ENCODE results near the gene LYG2.
"Not testable (repeated sequence)": the region's sequence is repeated elsewhere in the genome, so short reads cannot be mapped to it uniquely, and the experiment has no call there.

LYG2 gene

DNA sequence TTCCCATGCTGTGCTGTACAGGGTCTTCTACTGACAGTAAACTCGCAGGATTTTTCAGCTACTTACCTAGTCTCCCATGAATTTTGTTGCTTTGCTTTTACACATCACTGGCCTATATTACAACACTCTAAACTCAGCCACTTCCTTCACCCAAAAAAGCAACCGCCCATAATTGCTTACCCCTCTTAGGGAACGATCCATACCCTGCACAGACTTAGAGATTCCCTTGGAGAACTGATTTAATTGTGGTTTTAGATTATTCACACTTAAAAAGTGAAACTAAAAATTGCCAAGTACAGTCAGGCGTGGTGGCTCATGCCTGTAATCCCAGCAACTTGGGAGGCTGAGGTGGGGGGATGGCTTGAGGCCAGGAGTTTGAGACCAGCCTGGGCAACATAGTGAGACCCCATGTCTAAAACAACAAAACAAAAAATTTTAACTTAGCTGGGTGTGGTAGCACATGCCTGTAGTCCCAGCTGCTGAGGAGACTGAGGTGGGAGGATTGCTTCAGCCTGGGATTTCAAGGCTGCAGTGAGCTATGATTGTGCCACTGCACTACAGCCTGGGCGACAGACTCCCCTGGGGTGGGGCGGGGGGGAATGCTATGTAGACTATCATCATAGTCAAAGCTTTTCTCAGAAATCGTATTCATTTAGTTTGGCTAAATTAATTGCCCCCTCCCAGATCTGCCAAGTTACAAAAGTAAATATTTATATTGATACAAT lies 55.2 kb downstream of the LYG2 start:
- DNase-seq, result no peak

DNA sequence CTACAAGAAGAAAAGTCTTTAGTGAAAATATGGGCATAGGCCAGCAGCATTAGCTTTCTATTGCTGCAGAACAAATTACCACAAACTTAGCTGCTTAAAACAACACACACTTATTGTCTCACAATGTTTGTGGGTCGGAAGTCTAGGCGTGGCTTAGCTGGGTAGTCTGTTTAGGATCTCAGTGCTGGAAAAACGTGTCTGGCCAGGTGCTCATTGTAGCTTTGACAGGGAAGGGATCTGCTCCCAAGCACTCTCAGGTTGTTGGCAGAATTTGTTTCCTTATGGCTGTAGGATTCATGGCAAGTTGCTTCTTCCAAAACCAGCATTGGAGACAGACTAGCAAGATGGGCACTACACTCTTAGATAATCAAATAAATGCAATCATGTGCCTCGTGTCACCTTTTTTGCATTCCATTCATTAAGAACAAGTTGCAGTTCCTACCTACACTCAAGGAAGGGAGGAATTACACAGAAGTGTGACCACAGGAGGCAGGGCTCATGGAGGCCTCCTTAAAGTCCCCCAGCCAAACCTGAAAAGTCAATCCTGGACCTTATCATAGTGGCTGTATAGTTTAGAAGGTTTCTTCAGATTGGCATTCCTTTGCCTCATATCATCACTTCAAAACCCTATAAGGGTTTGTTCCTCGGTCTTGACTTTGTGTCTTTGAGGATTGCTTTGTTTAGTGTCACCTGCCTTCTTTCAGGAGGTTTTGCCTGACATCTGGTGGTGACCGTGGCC lies 57.2 kb downstream of the LYG2 start:
- no peak for DNase-seq

DNA sequence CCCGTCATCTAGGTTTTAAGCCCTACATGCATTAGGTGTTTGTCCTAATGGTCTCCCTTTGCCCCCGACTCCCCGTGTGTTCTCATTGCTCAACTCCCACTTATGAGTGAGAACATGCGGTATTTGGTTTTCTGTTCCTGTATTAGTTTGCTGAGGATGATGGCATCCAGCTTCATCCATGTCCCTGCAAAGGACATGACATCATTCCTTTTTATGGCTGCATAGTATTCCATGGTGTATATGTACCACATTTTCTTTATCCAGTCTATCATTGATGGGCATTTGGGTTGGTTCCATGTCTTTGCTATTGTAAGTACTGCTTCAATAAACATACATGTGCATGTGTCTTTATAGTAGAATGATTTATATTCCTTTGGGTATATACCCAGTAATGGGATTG lies 63.1 kb downstream of the LYG2 start:
- not testable (repeated sequence) for DNase-seq

All from NCI-H748 treated with DMSO at 0.1 percent for 48 hours (cell line).